Trophoblast cell (in vitro differentiated cells and primary cell): ENCODE results near the gene WDR82.

ENCODE experiments used
- DNase-seq, 2 donors: peaks; one replicate each; pipeline ENCODE4 v3.0.0-alpha.2; 2016
- H2AFZ ChIP-seq: 2 replicates; pipeline ENCODE4 v1.6.1; 2013; ENCODE audit warnings: low read length, moderate library complexity, mild to moderate bottlenecking; ENCODE audit not compliant: insufficient read depth, poor library complexity
- H2AK5ac ChIP-seq: 2 replicates; pipeline ENCODE4 v1.6.1; 2013; ENCODE audit warnings: mild to moderate bottlenecking, low read length
- H2BK120ac ChIP-seq: 2 replicates; pipeline ENCODE4 v1.6.1; 2013; ENCODE audit warnings: low read length, mild to moderate bottlenecking, moderate library complexity; ENCODE audit not compliant: insufficient read depth, poor library complexity
- H2BK12ac ChIP-seq: 2 replicates; pipeline ENCODE4 v1.6.1; 2013; ENCODE audit warnings: mild to moderate bottlenecking, low read length, moderate library complexity
- H2BK5ac ChIP-seq: 2 replicates; pipeline ENCODE4 v1.6.1; 2013; ENCODE audit warnings: low read length, low read depth, moderate library complexity, mild to moderate bottlenecking; ENCODE audit not compliant: poor library complexity
- H3K14ac ChIP-seq: 2 replicates; pipeline ENCODE4 v1.6.1; 2013; ENCODE audit warnings: mild to moderate bottlenecking, low read length
- H3K18ac ChIP-seq: 2 replicates; pipeline ENCODE4 v1.6.1; 2013; ENCODE audit warnings: mild to moderate bottlenecking, low read length
- H3K23ac ChIP-seq: 2 replicates; pipeline ENCODE4 v1.6.1; 2013; ENCODE audit warnings: low read length
- H3K27ac ChIP-seq: 2 replicates; pipeline ENCODE4 v1.5.1; 2013; ENCODE audit warnings: low read depth, mild to moderate bottlenecking, inconsistent platforms, low read length, moderate library complexity
- H3K27me3 ChIP-seq: 2 replicates; pipeline ENCODE4 v1.6.1; 2013; ENCODE audit warnings: inconsistent platforms, mild to moderate bottlenecking, low read length, moderate library complexity; ENCODE audit not compliant: insufficient read depth
- H3K36me3 ChIP-seq, 2 experiments: 1 replicate in 1 of 2; 2 replicates in 1 of 2; pipeline ENCODE4 v1.6.1; 2013; ENCODE audit warnings: low read length in 2 of 2, mild to moderate bottlenecking in 2 of 2, moderate library complexity in 1 of 2; ENCODE audit not compliant: insufficient read depth in 2 of 2, control insufficient read depth in 1 of 2
- H3K4ac ChIP-seq: 2 replicates; pipeline ENCODE4 v1.6.1; 2013; ENCODE audit warnings: low read depth, mild to moderate bottlenecking, low read length, moderate library complexity
- H3K4me1 ChIP-seq, 2 experiments: 1 replicate in 1 of 2; 2 replicates in 1 of 2; pipeline ENCODE4 v1.6.1; 2013; ENCODE audit warnings: low read length in 2 of 2, mild to moderate bottlenecking in 2 of 2, moderate library complexity in 1 of 2; ENCODE audit not compliant: insufficient read depth in 2 of 2, control insufficient read depth in 1 of 2
- H3K4me2 ChIP-seq: 2 replicates; pipeline ENCODE4 v1.6.1; 2013; ENCODE audit warnings: inconsistent platforms, mild to moderate bottlenecking, low read length, moderate library complexity
- H3K4me3 ChIP-seq: 2 replicates; pipeline ENCODE4 v1.5.1; 2013; ENCODE audit warnings: mild to moderate bottlenecking, low read depth, low read length, inconsistent platforms
- H3K79me1 ChIP-seq: one replicate; pipeline ENCODE4 v1.6.1; 2013; ENCODE audit warnings: low read length
- H3K79me2 ChIP-seq: 2 replicates; pipeline ENCODE4 v1.6.1; 2013; ENCODE audit warnings: low read length, mild to moderate bottlenecking; ENCODE audit not compliant: control insufficient read depth, insufficient read depth, poor library complexity
- H3K9ac ChIP-seq: 2 replicates; pipeline ENCODE4 v1.6.1; 2013; ENCODE audit warnings: mild to moderate bottlenecking, low read length
- H3K9me3 ChIP-seq: 2 replicates; pipeline ENCODE4 v1.6.1; 2013; ENCODE audit warnings: low read depth, mild to moderate bottlenecking, control low read depth, inconsistent platforms, low read length; ENCODE audit not compliant: insufficient read depth
- H4K12ac ChIP-seq: 2 replicates; pipeline ENCODE4 v1.6.1; 2013; ENCODE audit warnings: low read depth, mild to moderate bottlenecking, low read length, moderate library complexity
- H4K8ac ChIP-seq: 2 replicates; pipeline ENCODE4 v1.6.1; 2013; ENCODE audit warnings: low read depth, mild to moderate bottlenecking, low read length, moderate library complexity
- H4K91ac ChIP-seq: one replicate; pipeline ENCODE4 v1.6.1; 2013; ENCODE audit warnings: low read depth, mild to moderate bottlenecking, low read length, moderate library complexity
- WGBS: extraction: QIAGEN DNeasy Blood & Tissue Kit; methylation state at CpG from one replicate; pipeline ENCODE4 v1.1.7; 2013; ENCODE audit warnings: missing lambda C conversion rate; ENCODE audit not compliant: insufficient read length, insufficient coverage; ENCODE audit errors: extremely low coverage; 5-methylcytosine and 5-hydroxymethylcytosine counted together

WDR82 gene

DNA sequence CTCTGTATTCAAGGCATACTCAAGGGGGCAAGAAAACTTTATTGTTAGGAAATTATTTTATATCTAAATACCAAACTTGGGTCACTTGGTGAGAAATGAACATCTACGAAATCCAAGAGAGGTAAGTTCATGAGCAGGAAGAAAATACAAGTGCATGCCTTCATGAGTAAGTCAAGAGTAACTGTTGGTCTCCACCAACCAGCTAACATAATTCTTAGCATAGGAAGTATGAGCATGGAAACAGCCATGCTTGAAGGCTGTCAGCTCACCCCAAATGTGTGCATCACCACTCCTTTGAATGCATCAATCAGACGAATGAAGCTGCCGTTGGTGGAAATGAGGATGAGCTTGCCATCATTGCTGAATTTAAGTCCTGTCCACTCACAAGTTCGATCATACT lies 19.0 kb downstream of the WDR82 start:
- H2BK120ac ChIP-seq: no peak overlapping the region
- no peaks in the 10 kb centered on the region for H3K4me1 ChIP-seq
- no peak overlapping the region for H3K9ac ChIP-seq
- no peak overlapping the region for H3K27ac ChIP-seq
- H3K79me1 ChIP-seq: no peaks in the 10 kb centered on the region
- no peak overlapping the region for H2BK12ac ChIP-seq
- no peak overlapping the region for H3K4me2 ChIP-seq
- no peak overlapping the region for H2BK5ac ChIP-seq
- H2AK5ac ChIP-seq: no peak overlapping the region
- no CpG with 5 or more reads among the region's 4 CpGs for WGBS
- H4K91ac ChIP-seq: no peak overlapping the region
- no peak overlapping the region for H4K8ac ChIP-seq
- DNase-seq: no peak
- H3K23ac ChIP-seq: no peak overlapping the region
- no peak overlapping the region for H3K4ac ChIP-seq
- no peaks in the 10 kb centered on the region for H3K27me3 ChIP-seq
- H3K36me3 ChIP-seq: peaks cover 39 to 81% of the 10 kb centered on the region in 2 experiments
- H3K4me3 ChIP-seq: no peak overlapping the region
- no peak overlapping the region for H3K14ac ChIP-seq
- H3K9me3 ChIP-seq: no peaks in the 10 kb centered on the region
- H3K79me2 ChIP-seq: peaks cover 2% of the 10 kb centered on the region
- H3K18ac ChIP-seq: no peak overlapping the region
- no peak overlapping the region for H4K12ac ChIP-seq
- no peak overlapping the region for H2AFZ ChIP-seq

GRCh38 chr3:52259035-52259434 lies 19.4 kb downstream of the WDR82 start:
- H2AFZ ChIP-seq: no peak overlapping the region
- no CpG with 5 or more reads among the region's 1 CpG for WGBS
- no peaks in the 10 kb centered on the region for H3K4me1 ChIP-seq
- H4K91ac ChIP-seq: no peak overlapping the region
- H3K27me3 ChIP-seq: no peaks in the 10 kb centered on the region
- H3K9ac ChIP-seq: no peak overlapping the region
- H2BK12ac ChIP-seq: no peak overlapping the region
- peaks cover 2% of the 10 kb centered on the region for H3K79me2 ChIP-seq
- H3K4ac ChIP-seq: no peak overlapping the region
- H4K12ac ChIP-seq: no peak overlapping the region
- no peak overlapping the region for H3K23ac ChIP-seq
- no peak overlapping the region for H3K14ac ChIP-seq
- H2AK5ac ChIP-seq: no peak overlapping the region
- no peak overlapping the region for H4K8ac ChIP-seq
- H3K9me3 ChIP-seq: no peaks in the 10 kb centered on the region
- no peak for DNase-seq
- no peak overlapping the region for H2BK120ac ChIP-seq
- H3K4me2 ChIP-seq: no peak overlapping the region
- H3K27ac ChIP-seq: no peak overlapping the region
- no peak overlapping the region for H2BK5ac ChIP-seq
- no peaks in the 10 kb centered on the region for H3K79me1 ChIP-seq
- H3K4me3 ChIP-seq: no peak overlapping the region
- no peak overlapping the region for H3K18ac ChIP-seq
- peaks cover 41 to 81% of the 10 kb centered on the region in 2 experiments for H3K36me3 ChIP-seq

DNA sequence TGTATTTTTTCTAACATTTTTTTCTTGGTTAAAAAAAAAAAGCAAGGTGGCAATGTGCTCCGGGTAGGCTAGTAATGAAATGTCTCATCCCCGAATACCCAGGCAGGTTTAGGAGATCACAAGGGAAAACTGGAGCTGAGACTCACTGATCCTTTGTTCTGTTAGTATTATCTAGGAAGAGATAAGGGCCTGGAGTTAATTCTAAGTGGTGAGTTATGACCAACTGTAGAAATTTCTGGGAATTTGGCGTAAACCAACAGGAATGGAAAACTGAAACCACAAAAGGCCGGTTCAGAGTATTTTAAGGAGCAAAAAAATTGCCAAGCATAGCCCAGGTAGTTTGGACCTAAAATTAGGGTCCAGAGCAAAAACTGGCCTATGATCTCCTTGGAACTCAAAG lies 20.5 kb downstream of the WDR82 start:
- Histone ChIP-seq H3K9ac (no peak overlapping the region), H3K4me3 (no peak overlapping the region), H3K23ac (no peak overlapping the region), H4K8ac (no peak overlapping the region), H4K91ac (no peak overlapping the region), H3K9me3 (no peaks in the 10 kb centered on the region), H2AFZ (no peak overlapping the region), H3K79me2 (peaks cover under 1% of the 10 kb centered on the region), H3K4me1 (no peaks in the 10 kb centered on the region), H3K14ac (no peak overlapping the region), H3K36me3 (peaks cover 48 to 83% of the 10 kb centered on the region in 2 experiments), H3K27ac (no peak overlapping the region), H2AK5ac (no peak overlapping the region), H2BK12ac (no peak overlapping the region), H2BK5ac (no peak overlapping the region), H4K12ac (no peak overlapping the region), H3K18ac (no peak overlapping the region), H3K27me3 (no peaks in the 10 kb centered on the region), H3K4me2 (no peak overlapping the region), H2BK120ac (no peak overlapping the region), H3K79me1 (no peaks in the 10 kb centered on the region), H3K4ac (no peak overlapping the region)
- WGBS: no CpG with 5 or more reads among the region's 4 CpGs
- no peak for DNase-seq

DNA sequence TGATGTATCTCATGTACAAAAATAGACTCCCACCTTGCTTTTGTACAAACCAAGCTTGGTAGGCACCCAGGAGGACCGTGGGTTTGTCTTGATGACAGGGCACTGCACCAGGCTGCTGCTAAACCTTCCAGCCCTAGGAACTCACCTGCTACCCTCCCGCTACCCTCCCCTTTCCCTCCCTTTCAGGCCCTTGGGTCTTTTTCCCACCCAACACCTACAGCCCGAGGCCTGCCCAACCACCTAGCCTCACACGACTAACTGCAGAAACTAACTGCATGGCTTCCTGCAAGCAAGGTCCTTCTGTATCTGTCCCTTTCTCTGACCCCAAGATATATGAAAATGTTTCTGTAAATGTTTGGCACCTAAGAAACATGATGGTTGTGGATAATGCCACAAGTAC lies 21.8 kb downstream of the WDR82 start:
- Histone ChIP-seq H3K14ac (no peak overlapping the region), H2BK12ac (no peak overlapping the region), H2BK5ac (no peak overlapping the region), H4K91ac (no peak overlapping the region), H3K23ac (no peak overlapping the region), H3K27ac (no peak overlapping the region), H3K4me1 (no peaks in the 10 kb centered on the region), H3K4me2 (no peak overlapping the region), H4K12ac (no peak overlapping the region), H3K79me1 (no peaks in the 10 kb centered on the region), H3K27me3 (no peaks in the 10 kb centered on the region), H4K8ac (no peak overlapping the region), H3K4me3 (no peak overlapping the region), H2AFZ (no peak overlapping the region), H3K9ac (no peak overlapping the region), H2BK120ac (no peak overlapping the region), H2AK5ac (no peak overlapping the region), H3K79me2 (no peaks in the 10 kb centered on the region), H3K36me3 (peaks cover 50 to 84% of the 10 kb centered on the region in 2 experiments), H3K18ac (no peak overlapping the region), H3K9me3 (no peaks in the 10 kb centered on the region), H3K4ac (no peak overlapping the region)
- no peak for DNase-seq
- no CpG with 5 or more reads among the region's 4 CpGs for WGBS
